T-helper 1 cell (primary cell): ENCODE measurements around the gene LCN15.
"Not testable (repeated sequence)": the region's sequence is repeated elsewhere in the genome, so short reads cannot be mapped to it uniquely, and the experiment has no call there.

Experiments used
- DNase-seq, 5 donors: peaks; one replicate each; pipeline ENCODE4 v3.0.0-alpha.2; 2012 to 2020

Gene LCN15

GRCh38 chr9:136720251-136720897 is 43.9 kb downstream of the LCN15 start:
- no peak for DNase-seq

DNA sequence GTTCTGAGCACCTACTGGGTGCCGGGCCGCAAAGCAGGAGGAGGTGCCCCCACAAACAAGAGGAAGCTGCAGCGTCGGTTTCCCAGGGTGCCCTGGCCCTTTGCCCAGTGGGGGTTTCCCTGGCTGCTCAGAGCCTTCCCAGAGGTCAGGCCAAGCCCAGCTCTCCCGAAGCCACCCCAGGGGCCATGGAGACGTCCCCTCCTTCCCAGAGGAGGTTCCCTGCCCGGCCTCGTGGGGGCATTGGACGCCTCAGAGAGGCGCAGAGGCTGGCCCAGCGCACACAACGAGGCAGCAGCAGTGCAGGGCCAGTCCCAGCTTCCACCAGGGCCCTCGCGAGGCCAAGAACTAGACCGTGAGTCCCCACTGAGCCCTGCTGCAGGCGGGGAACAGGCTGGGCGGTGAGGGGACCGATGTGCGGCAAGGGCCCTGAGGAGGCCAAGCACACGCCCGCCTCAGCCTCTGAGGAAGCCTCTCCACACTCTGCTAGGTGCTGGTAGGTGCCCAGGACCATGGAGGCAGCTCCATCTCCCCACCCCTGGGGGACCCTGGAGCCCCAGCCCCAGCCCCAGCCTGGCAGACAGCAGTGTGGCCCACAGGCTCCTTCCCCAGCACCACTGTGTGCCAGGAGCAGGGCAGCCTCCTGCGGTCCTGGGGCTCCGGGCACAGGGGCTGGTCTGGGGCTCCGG is 45.0 kb downstream of the LCN15 start:
- no peak for DNase-seq

DNA sequence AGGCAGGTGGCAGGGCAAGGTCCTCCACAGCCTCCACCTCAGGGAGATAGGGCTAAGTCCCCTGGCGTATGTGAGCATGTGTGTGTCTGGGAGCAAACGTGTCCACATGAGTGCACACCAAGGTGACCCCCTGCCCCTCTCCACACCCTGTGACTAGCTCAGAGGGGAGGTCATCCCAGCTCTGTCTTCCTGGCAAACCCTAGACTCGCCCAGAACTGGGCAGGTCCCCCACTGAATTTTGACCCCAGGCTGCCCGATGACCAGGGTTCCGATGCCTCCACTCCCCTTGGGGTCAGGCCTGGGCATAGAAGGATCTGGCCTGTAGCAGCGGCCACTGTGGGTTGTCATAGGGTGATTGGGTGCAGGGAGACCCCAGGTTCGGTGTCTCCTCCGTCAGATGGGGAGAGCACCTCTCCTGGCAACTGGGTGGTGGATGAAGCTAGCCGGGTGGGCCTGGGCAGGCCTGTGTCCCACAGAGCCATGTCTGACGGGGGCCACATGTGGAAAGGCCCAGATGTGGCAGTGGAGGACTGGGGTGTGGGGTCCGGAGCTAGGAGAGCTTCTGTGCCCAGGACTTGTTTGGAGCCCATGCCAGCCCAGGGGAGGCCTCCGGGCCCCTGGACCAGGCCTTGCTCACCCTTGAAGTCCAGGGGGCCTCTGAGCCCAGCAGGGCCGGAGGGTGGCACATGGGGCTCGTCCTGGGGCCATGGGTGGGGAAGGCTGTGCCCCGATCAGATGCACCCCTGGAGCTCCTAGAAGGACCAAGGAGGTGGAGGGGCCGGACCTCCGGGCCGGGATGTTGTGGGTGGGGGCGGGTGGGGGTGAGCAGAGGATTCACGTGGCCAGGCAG is 45.7 kb downstream of the LCN15 start:
- no peak for DNase-seq

- no peak for DNase-seq
Measured at GRCh38 chr9:136717399-136717798, 46.9 kb downstream of the LCN15 start.

- DNase-seq: no peak
Measured at GRCh38 chr9:136714893-136715274, 49.4 kb downstream of the LCN15 start.

DNA sequence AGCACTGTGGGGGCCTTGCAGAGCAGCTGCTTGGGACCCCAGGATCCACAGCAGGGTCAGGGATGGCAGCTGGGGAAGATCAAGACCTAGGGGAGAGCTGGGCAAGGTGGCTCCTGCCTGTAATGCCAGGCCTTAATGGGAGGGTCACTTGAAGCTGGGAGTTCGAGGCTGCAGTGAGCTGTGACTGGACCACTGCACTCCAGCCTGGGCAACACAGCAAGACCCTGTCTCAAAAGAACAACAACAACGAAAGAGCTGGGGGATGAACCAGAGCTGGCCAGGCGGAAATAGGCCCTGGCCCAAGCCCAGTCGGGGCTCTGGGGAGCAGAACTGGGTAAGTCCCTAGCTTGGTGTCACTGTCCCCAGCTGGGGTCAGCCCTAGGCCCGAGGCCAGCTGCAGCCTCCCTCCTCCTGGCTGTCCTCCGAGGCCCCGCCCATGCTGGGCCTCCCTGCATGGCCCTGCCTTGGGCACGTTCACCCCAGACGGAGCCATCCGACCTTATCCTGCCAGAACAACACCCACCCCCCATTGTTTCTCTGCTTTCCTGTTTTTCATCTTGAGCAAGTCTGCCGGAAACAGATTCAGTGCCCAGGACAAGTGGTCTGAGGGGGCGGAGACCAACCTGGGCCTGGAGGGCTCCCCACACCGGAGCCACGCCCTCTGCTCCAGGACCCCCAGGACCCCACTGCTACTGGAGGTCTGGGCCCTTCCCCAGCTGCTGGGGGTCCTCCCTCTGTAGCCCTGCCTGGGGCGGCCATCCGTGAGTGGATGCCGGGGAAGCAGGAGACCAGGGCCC is 50.0 kb downstream of the LCN15 start:
- no peak for DNase-seq

DNA sequence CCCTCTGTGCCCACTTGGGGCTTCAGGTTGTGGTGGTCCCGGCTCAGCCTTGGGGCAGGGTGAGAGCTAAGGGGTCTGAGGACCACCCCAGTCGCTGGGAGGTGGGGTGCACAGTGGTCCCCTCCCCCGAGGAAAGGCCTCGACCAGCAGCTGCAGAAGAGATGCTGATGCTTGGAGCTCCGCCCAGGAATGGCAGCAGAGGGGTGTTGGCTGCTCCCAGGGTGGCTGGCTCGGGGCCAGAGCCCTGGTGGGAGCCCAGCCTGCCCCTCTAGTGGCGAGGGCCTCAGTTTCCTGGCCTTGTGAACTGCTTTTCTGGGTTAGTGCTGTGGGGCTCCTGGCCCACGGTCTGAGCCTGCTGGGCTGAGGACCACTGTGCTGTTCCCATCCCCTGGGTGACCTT is 50.8 kb downstream of the LCN15 start:
- no peak for DNase-seq

DNA sequence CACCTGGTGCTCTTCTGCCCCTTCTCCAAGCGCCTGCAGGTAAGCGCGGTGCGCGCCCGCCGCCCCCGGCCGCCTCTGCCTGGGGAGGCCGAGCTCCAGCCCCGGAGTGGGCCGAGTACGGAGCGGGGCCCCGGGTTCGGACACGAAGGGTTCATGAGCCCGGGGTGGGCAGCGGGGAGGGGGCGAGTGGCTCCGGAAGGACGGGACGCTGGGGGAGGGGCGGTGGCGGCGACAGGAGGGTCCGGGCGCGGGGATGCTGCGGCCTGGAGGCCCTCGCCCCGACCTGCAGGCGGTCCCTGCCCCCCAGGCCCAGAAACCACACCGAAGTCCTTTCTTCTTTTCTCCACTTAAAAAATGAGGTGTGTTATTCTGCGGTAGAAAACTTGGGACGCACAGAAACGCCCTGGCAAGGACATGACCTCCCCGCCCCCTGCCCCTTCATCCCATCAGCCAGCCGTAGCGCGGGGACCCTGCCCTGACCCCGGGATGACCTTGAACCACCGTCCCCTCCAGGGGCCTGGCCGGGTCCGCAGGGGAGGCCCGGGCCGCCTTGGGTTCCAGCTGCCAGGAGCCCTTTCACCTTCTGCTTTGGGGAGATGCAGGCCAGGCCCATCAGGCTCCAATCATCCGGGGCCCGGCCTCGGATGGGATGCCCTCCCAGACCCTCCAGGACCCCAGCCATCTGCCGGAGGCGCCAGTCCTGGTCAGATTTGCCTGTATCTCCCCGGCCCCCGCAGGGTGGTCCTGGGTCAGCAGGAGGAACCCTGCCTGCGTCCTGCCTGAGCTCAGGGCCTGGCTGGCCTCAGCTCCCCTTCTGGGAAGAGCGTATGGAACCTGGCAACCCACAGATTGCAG is 51.4 kb downstream of the LCN15 start:
- DNase-seq: no peak

- DNase-seq: no peak
Measured at GRCh38 chr9:136711751-136712689, 52.3 kb downstream of the LCN15 start, which contains the start of gene DIPK1B. DIPK1B (plus strand) TSS chr9:136712572; CDS start chr9:136712666, 94 bp downstream.

- DNase-seq: not testable (repeated sequence)
Measured at GRCh38 chr9:136711219-136711648, 53.1 kb downstream of the LCN15 start.

GRCh38 chr9:136710543-136710942 is 53.8 kb downstream of the LCN15 start:
- no peak for DNase-seq
